GM18526 (cell line): ENCODE measurements around the gene SEMA4B.
A peak's percentile ranks its signal among the peaks of the same experiment; 100 is the strongest.

Source experiments
- POLR2A ChIP-seq: IDR thresholded peaks from 3 replicates; pipeline ENCODE4 v1.6.1; 2011; ENCODE audit not compliant: insufficient read length; ENCODE audit errors: extremely low read depth

The SEMA4B gene

GRCh38 chr15:90243943-90244639 lies 43.0 kb downstream of the SEMA4B start:
- TF ChIP-seq POLR2A: no peak

DNA sequence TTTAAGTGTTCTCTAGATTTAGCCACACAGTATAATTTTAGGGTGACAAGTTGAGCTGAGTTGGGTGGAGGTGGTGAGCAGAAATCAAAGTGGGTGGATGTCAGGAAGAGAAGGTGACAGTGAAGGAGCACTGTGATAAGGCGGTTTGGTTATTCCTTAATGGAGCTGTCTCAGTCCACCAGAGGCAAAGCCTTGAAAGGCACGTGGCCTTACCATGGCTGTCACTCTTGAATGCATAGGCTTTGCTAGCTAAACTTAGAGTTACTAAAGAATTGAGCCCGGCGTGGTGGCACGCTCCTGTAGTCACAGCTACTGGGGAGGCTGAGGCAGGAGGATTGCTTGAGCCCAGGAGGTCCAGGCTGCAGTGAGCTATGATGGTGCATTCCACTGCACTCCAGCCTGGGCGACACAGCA lies 47.7 kb downstream of the SEMA4B start:
- no peak for TF ChIP-seq POLR2A

DNA sequence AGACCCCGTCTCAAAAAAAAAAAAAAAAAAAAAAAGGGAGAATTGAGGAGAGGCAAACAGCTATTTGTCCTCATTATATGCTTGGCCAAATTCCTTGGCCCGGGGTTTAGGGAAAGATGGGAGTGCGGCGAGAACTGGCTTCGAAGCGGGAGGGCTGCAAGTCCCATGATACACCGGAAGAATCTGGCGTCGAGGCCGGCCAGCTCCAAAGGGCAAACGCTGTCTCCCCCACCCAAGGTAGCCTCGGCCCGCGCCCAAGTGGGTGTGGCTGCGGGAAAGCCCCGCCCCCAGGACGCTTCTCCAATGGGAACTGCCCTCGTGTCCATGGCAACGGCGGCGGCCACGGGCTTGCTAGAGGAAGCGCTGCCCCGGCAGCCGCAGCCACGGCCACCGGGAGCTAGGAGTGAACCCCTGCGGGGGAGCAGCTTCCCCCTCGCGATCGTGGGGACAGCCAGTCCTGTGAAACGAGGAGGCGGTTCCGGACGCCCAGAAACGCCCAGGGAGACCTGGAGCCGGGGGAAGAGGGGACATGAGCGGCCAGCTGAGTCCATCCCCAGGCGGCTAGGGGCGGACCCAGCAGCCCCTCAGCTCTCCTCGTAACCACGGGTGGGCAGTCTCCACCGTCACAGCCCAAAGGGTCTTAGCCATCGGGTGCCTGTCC lies 48.2 kb downstream of the SEMA4B start, which contains the start of gene TTLL13:
TTLL13 (plus strand) TSS at position 354 of the 661 bp plus-strand sequence. CDS start 1,075 bp downstream, outside the sequence.
- no peak for TF ChIP-seq POLR2A

DNA sequence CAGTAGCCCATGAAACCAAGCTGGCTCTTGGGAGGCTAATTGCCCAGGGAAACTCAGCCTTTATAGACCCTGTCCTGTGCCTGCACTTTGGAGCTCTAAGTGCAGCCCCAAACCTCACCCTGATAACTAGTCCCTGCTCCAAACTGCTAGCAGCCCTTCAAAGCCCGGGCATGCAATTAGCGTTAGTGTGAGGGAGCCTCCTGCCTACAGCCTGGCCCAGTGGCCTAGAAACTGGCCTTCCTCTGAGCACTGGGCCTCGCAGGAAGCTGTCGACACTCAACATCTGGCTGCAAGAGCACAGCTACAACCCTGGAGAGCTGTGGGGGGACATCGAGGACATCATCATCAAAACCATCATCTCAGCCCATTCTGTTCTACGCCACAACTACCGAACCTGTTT lies 56.6 kb downstream of the SEMA4B start:
- TF ChIP-seq POLR2A: no peak

- no peak for TF ChIP-seq POLR2A
Observed at GRCh38 chr15:90259524-90259923, 58.4 kb downstream of the SEMA4B start.

DNA sequence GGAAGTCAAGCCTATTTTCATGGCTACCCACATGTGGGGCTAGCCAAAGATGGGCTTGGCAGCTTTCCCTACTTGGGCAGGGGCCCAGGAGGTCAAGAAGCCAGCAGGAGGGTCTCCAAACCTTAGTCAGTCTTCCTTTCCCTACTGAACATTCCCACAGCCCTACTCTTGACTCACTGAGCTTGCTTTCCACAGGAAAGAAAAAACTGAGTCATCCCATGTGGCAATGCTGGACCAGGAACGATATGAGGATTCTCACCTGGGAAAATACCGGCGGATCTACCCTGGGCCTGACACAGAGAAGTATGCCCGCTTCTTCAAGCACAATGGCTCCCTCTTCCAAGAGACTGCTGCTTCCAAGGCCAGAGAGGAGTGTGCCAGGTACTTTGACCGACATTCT lies 60.7 kb downstream of the SEMA4B start:
- no peak for TF ChIP-seq POLR2A

GRCh38 chr15:90262426-90262825 lies 61.3 kb downstream of the SEMA4B start:
- TF ChIP-seq POLR2A: no peak

- TF ChIP-seq POLR2A: no peak
Observed at GRCh38 chr15:90264671-90265070, 63.5 kb downstream of the SEMA4B start.

DNA sequence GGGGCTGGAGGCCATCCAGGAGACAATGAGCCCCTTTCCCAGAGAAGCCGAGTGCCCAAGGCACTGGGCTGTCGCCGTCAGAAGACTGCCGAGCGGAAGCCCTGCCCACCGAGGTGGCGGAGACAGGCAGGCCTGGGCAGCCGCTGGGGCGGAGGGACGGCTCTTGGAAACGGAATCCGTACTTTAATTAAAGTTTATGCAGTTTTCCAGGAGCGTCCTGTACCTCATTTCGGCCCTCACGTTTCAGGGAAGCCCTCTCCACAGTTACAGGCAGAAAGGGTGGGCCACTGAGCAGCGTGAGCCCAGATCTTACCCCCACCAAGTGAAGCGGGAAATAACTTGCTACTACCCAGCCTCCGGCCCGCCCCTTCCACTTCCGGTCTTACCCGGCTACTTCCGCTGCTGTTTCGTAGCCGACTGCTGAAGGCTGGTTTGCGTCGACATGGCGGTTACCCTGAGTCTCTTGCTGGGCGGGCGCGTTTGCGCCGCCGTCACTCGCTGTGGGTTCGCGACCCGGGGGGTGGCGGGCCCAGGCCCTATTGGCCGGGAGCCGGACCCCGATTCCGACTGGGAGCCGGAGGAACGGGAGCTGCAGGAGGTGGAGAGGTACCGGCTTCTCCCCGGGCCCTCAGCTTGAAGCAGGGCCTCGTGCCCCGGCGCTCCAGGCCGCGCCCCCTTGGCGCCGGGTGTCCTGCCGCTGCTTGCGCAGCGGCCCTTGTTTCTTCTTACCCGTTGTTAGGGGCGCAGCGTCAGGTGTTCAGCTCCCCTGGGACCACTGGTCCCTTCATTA lies 64.3 kb downstream of the SEMA4B start, which contains the start of gene NGRN:
NGRN (plus strand) TSS at position 402 of the 790 bp plus-strand sequence; CDS start at position 443, 41 bp downstream.
- TF ChIP-seq POLR2A: peak; percentile 97

DNA sequence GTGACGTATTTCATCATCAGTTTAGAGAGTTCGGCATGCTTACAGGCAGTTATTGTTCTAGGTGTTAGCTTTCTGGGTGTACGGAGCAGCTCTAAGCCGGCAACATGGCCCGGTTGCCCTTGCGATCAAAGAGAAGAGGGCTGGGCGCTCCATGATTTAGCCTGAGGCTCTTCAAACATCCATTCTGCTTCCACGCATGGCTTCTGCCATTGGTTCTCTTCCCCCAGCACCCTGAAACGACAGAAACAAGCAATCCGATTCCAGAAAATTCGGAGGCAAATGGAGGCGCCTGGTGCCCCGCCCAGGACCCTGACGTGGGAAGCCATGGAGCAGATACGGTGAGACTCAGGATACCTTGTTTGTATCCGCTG lies 64.9 kb downstream of the SEMA4B start:
- no peak for TF ChIP-seq POLR2A

DNA sequence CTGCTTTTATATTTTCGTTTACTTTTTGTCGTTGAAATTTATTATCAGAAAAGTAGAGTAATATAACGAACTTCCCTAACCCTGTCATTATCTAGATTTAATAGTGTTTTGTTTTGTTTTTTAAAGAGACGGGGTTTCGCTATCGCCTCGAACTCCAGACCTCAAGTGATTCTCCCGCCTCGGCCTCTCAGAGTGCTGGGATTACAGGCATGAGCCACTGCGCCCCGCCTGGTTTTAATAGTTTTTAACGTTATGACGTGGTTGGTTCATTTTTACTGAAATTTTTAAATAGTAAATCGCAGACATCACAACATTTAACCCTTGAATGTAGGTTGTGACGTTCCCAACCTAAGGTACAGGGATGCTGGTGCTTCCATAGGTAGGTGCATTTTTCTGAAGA lies 65.4 kb downstream of the SEMA4B start:
- TF ChIP-seq POLR2A: no peak

DNA sequence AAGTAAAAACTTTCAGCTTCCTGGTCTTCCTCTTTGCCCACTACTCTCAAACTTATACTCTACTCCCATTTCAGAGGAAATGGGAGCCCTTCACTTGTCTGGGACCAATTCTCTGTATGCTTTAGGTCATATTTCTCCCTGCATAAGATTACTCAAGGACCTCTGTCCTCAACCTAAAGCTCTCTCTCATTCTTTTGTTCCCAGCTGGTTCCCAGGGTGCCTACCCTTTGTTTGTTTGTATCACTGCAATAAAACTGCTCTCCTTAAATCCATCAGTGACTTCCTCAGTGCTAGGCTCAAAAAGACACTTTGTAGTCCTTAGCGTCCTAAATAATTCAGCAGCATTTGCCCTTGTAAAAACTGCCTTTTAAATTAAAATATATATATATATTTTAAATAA lies 67.3 kb downstream of the SEMA4B start:
- TF ChIP-seq POLR2A: no peak

GRCh38 chr15:90270502-90271150 lies 69.5 kb downstream of the SEMA4B start:
- no peak for TF ChIP-seq POLR2A

DNA sequence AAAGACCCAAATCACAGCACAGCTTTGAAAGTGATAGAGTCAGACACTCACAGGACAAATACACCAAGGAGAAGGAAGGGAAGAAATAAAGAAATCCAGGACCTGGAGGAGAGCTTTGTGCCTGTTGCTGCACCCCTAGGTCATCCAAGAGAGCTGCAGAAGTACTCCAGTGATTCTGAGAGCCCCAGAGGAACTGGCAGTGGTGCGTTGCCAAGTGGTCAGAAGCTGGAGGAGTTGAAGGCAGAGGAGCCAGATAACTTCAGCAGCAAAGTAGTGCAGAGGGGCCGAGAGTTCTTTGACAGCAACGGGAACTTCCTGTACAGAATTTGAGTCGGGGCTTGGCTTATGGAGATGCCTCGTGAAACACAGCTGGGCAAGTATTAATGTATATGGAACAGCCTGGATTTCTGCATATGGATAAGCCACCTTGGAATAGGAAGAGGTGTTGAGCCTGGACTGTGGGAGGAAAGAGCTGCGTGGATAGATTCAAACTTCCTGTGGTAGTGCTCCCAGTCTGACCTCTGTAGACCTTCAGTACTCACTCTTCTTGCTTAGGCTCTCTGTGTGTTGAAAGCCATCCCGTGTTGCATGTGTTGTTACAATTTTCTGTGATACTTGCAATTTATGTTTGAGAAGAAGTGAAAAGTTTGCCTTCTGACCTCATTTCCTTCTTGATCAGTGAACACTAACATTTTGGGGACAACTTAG lies 70.5 kb downstream of the SEMA4B start:
- TF ChIP-seq POLR2A: no peak
